Loucy (cell line): ENCODE results near the gene PERCC1.

Source experiments
- H2AFZ ChIP-seq: fragments of 200-600 bp; sonication (generic); 2 replicates; pipeline ENCODE4 v1.6.0; 2016; ENCODE audit warnings: antibody characterized with exemption, mild to moderate bottlenecking, low read length, moderate library complexity
- H3F3A ChIP-seq: fragments of 200-600 bp; 2 replicates; pipeline ENCODE4 v1.6.0; 2016; ENCODE audit warnings: antibody characterized with exemption, low read depth, mild to moderate bottlenecking
- H3K27me3 ChIP-seq: fragments of 200-600 bp; sonication (generic); 2 replicates; pipeline ENCODE4 v1.6.1; 2014; ENCODE audit warnings: low read length, mild to moderate bottlenecking; ENCODE audit not compliant: insufficient read depth, poor library complexity, severe bottlenecking
- H3K36me3 ChIP-seq: fragments of 200-600 bp; sonication (generic); 2 replicates; pipeline ENCODE4 v1.6.1; 2016; ENCODE audit warnings: low read length; ENCODE audit not compliant: insufficient read depth
- H3K4me1 ChIP-seq: fragments of 200-600 bp; sonication (generic); 2 replicates; pipeline ENCODE4 v1.5.1; 2014; ENCODE audit warnings: low read length, mild to moderate bottlenecking; ENCODE audit not compliant: insufficient read depth, poor library complexity, severe bottlenecking
- H3K4me2 ChIP-seq: fragments of 200-600 bp; sonication (generic); 2 replicates; pipeline ENCODE4 v1.6.0; 2014; ENCODE audit warnings: antibody characterized with exemption, low read length, low read depth, mild to moderate bottlenecking; ENCODE audit not compliant: poor library complexity, severe bottlenecking
- H3K4me3 ChIP-seq: fragments of 200-600 bp; sonication (generic); 2 replicates; pipeline ENCODE4 v1.5.1; 2014; ENCODE audit warnings: low read length, mild to moderate bottlenecking, mixed read lengths; ENCODE audit not compliant: poor library complexity, severe bottlenecking
- H3K79me2 ChIP-seq: fragments of 200-600 bp; sonication (generic); 2 replicates; pipeline ENCODE4 v1.6.1; 2014; ENCODE audit warnings: low read length; ENCODE audit not compliant: insufficient read depth
- H3K9ac ChIP-seq: fragments of 200-600 bp; sonication (generic); 2 replicates; pipeline ENCODE4 v1.6.0; 2014; ENCODE audit warnings: mild to moderate bottlenecking, low read depth, low read length, moderate library complexity; ENCODE audit not compliant: poor library complexity, severe bottlenecking
- H3K9me2 ChIP-seq: fragments of 200-600 bp; sonication (generic); replicated peaks from 2 replicates; pipeline ENCODE4 v1.6.1; 2016; ENCODE audit warnings: low read depth, low read length, mixed read lengths
- H3K9me3 ChIP-seq: fragments of 200-600 bp; sonication (generic); 2 replicates; pipeline ENCODE4 v1.6.1; 2014; ENCODE audit warnings: mild to moderate bottlenecking, antibody characterized with exemption, low read length, low read depth; ENCODE audit not compliant: insufficient read depth
- H4K20me1 ChIP-seq: fragments of 200-600 bp; sonication (generic); 2 replicates; pipeline ENCODE4 v1.6.0; 2014; ENCODE audit warnings: antibody characterized with exemption, low read length, mild to moderate bottlenecking; ENCODE audit not compliant: insufficient read depth, poor library complexity, severe bottlenecking
- EZH2phosphoT487 ChIP-seq: fragments of 200-600 bp; IDR thresholded peaks from 2 replicates; pipeline ENCODE4 v1.6.1; 2018; ENCODE audit warnings: antibody characterized with exemption, mild to moderate bottlenecking, moderate library complexity, borderline replicate concordance
- TF ChIP-seq, protein P1 (sequence below): fragments of 200-600 bp; sonication (generic); conservative IDR thresholded peaks from 2 replicates; pipeline ENCODE4 v1.5.1; 2014; ENCODE audit warnings: mild to moderate bottlenecking, antibody characterized with exemption, low read length

The PERCC1 gene

DNA sequence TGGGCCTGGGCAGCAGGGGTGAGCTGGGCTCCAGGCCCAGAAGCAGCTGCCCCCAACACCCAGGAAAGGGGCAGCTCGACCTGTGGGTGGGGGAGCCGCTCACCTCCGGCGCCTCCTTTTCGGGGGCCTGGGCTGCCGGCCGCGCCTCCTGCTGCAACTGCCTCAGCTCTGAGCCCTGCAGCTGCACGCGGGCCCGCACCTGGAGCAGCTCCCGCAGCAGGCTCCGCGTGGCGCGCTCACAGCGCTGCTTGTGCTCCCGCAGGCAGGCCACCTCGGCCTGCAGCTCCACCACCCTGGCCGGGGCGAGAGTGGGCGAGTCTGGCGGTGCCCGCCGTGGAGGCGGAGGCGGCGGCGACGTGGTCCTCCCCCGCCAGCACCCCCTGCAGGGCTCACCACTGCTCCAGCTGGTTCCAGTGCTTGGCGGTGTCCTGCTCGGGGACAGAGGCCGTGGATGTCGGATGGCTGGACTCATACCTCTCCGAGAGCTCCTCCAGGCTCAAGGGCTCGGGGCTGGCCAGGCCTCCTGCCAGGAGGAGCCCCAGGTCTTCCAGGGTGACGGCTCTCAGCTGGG lies 12.6 kb downstream of the PERCC1 start:
- Histone ChIP-seq H3F3A (no peaks in the 10 kb centered on the region), H3K9me2 (no peaks in the 10 kb centered on the region), H3K4me1 (no peaks in the 10 kb centered on the region), H3K4me3 (no peak overlapping the region), H3K4me2 (no peak overlapping the region), H3K9me3 (no peaks in the 10 kb centered on the region), H3K9ac (no peak overlapping the region), H3K36me3 (no peaks in the 10 kb centered on the region), H3K27me3 (no peaks in the 10 kb centered on the region), H3K79me2 (no peaks in the 10 kb centered on the region), H2AFZ (no peak overlapping the region), H4K20me1 (no peaks in the 10 kb centered on the region)
- TF ChIP-seq, protein P1, sequence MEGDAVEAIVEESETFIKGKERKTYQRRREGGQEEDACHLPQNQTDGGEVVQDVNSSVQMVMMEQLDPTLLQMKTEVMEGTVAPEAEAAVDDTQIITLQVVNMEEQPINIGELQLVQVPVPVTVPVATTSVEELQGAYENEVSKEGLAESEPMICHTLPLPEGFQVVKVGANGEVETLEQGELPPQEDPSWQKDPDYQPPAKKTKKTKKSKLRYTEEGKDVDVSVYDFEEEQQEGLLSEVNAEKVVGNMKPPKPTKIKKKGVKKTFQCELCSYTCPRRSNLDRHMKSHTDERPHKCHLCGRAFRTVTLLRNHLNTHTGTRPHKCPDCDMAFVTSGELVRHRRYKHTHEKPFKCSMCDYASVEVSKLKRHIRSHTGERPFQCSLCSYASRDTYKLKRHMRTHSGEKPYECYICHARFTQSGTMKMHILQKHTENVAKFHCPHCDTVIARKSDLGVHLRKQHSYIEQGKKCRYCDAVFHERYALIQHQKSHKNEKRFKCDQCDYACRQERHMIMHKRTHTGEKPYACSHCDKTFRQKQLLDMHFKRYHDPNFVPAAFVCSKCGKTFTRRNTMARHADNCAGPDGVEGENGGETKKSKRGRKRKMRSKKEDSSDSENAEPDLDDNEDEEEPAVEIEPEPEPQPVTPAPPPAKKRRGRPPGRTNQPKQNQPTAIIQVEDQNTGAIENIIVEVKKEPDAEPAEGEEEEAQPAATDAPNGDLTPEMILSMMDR: no peak
- TF ChIP-seq EZH2phosphoT487: no peak

DNA sequence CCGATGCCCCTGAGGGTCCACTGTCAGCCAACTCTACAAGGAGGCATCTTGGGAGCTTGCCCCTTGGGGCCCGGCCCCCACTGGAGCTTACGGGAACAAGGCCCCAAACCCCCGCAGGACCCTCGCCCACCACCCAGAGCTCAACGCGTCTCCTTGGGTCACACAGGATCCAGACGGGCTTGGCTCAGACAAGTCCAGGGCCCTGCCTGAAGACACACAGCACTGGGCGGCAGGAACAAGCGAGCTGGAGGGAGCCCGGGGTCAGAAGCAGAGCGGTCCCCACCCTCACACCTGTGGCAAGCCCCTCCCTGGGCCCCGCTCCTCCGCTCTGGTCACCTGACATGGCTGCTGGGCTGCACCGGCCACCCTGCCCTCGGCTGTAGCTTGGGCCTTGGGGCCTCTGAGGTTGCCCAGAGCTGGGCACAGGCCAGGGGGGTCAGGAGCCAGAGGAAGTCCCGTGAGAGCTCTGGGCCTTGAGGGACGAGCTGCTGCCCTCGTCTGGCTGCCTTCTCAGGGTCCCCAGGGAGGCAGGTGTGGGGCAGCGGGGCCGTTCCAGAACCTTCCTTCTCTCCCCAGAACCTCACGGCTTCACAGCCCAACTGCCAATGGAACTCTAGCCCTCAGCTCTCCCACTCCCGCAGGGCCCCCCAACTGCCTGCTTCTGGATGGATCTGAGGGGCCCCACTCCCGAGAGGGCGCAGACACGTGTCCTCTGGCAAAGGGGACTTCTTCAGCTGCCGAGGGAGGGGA lies 13.3 kb downstream of the PERCC1 start, which contains the start of gene CCDC154:
TSS of gene CCDC154 (minus strand) at position 577 of the 750 bp plus-strand sequence. CDS start at position 343, 234 bp downstream.
- no peaks in the 10 kb centered on the region for H3K27me3 ChIP-seq
- H3K4me2 ChIP-seq: no peak within 1 kb of the TSS
- H2AFZ ChIP-seq: no peak within 1 kb of the TSS
- no peaks in the 10 kb centered on the region for H3K9me2 ChIP-seq
- H3K4me1 ChIP-seq: no peaks in the 10 kb centered on the region
- H3K36me3 ChIP-seq: no peaks in the 10 kb centered on the region
- H3K9ac ChIP-seq: no peak within 1 kb of the TSS
- no peaks in the 10 kb centered on the region for H3F3A ChIP-seq
- H4K20me1 ChIP-seq: no peaks in the 10 kb centered on the region
- H3K79me2 ChIP-seq: no peaks in the 10 kb centered on the region
- TF ChIP-seq EZH2phosphoT487: no peak
- TF ChIP-seq, protein P1: no peak
- no peak within 1 kb of the TSS for H3K4me3 ChIP-seq
- H3K9me3 ChIP-seq: no peaks in the 10 kb centered on the region

DNA sequence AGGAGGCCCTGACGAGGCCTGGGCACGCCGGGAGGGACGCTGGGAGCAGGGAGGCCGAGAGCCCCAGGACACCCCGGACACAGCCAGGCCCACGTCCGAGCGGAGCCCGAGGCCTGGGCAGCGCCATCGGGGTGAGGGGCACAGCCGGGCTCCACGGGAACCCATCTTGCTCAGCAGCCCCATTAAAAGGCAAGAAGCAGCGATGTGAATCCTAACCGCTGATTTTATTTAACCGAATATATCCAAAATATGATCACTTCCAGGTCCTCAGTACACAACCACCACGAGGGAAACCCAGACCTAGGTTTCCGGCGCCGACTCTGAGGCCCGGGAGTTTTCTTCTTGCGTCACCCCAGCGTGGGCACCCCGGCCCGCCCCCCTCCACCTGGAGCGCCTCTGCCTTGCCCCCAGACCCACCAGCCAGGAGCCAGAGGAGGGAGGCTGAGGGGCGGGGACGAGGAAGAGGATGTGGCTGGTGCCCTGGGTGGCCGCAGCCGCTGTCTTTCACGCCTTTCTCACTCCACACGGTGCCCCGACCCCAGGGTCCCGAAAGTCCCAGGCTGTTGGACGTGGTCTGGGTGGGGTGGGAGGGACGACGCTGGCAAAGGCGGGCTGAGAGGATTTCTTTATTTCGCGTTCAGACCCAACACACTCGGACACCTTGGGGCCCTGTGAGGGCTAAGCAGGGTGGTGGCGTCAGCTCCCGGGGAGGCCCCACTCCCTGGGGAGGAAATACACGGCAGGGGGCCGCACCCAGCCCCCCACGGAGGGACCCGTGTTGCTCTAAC lies 14.0 kb downstream of the PERCC1 start:
- no peaks in the 10 kb centered on the region for H3K36me3 ChIP-seq
- no peaks in the 10 kb centered on the region for H3K4me1 ChIP-seq
- no peaks in the 10 kb centered on the region for H3F3A ChIP-seq
- H3K9me2 ChIP-seq: no peaks in the 10 kb centered on the region
- no peaks in the 10 kb centered on the region for H4K20me1 ChIP-seq
- H3K4me3 ChIP-seq: no peak overlapping the region
- no peak overlapping the region for H3K9ac ChIP-seq
- no peak overlapping the region for H2AFZ ChIP-seq
- no peaks in the 10 kb centered on the region for H3K9me3 ChIP-seq
- H3K79me2 ChIP-seq: no peaks in the 10 kb centered on the region
- H3K4me2 ChIP-seq: no peak overlapping the region
- TF ChIP-seq, protein P1: no peak
- no peak for TF ChIP-seq EZH2phosphoT487
- no peaks in the 10 kb centered on the region for H3K27me3 ChIP-seq
